Small intestine (tissue), 7 donors: Measurements from ENCODE around the gene ZNF91. TPM values are rescaled to one million over a fixed set of nuclear protein-coding genes. Genes with fewer than 3 reads are reported as not detected.
"Not testable (repeated sequence)": the region's sequence is repeated elsewhere in the genome, so short reads cannot be mapped to it uniquely, and the experiment has no call there.

ENCODE experiments used
- DNase-seq, 2 donors: peaks; one replicate each; pipeline versions ENCODE4 v3.0.0 to v3.0.0-alpha.2; 2013
- FAIRE-seq: peaks from 2 replicates; lab custom pipeline; 2012; peaks lifted over from hg19 to GRCh38; lab: Jason Lieb, UNC
- H3K27ac ChIP-seq, 3 donors: one replicate each; pipeline ENCODE4 v1.5.1; 2013; ENCODE audit warnings: low read length in 2 of 3, mild to moderate bottlenecking in 2 of 3, control low read depth in 1 of 3, inconsistent platforms in 1 of 3, low read depth in 1 of 3, moderate library complexity in 1 of 3
- H3K27me3 ChIP-seq, 3 donors: one replicate each; pipeline ENCODE4 v1.6.1; 2013; ENCODE audit warnings: low read length in 3 of 3, inconsistent platforms in 1 of 3; ENCODE audit not compliant: control insufficient read depth in 3 of 3, insufficient read depth in 3 of 3
- H3K36me3 ChIP-seq, 3 donors: one replicate each; pipeline ENCODE4 v1.6.1; 2013; ENCODE audit warnings: low read length in 3 of 3, inconsistent platforms in 1 of 3, low read depth in 1 of 3, mild to moderate bottlenecking in 1 of 3, moderate library complexity in 1 of 3; ENCODE audit not compliant: control insufficient read depth in 3 of 3, insufficient read depth in 2 of 3
- H3K4me1 ChIP-seq, 3 donors: one replicate each; pipeline ENCODE4 v1.6.1; 2013; ENCODE audit warnings: low read length in 2 of 3, inconsistent platforms in 1 of 3, low read depth in 1 of 3, mild to moderate bottlenecking in 1 of 3, moderate library complexity in 1 of 3; ENCODE audit not compliant: control insufficient read depth in 3 of 3, insufficient read depth in 2 of 3
- H3K4me3 ChIP-seq, 3 donors: one replicate each; pipeline ENCODE4 v1.5.1; 2013; ENCODE audit warnings: low read length in 3 of 3, control low read depth in 1 of 3, inconsistent platforms in 1 of 3, low read depth in 1 of 3, mild to moderate bottlenecking in 1 of 3, moderate library complexity in 1 of 3
- H3K9me3 ChIP-seq, 2 donors: one replicate each; pipeline ENCODE4 v1.6.1; 2013; ENCODE audit warnings: low read depth in 1 of 2, low read length in 1 of 2; ENCODE audit not compliant: control insufficient read depth in 2 of 2, insufficient read depth in 1 of 2
- WGBS, 3 donors: extraction: QIAGEN DNeasy Blood & Tissue Kit; methylation state at CpG; one replicate each; pipeline ENCODE4 v1.1.7; 2013; 5-methylcytosine and 5-hydroxymethylcytosine counted together
- polyA plus RNA-seq, 4 donors: library from polyadenylated mRNA; stranded (reverse) in 3 of 4; unstranded in 1 of 4; fragments of 200-250 nt in 3 of 4; fragments of 120-200 nt in 1 of 4; gene quantifications; one replicate each; pipeline versions ENCODE4 v1.2.1 to v1.2.3, GENCODE V29; 2013
- donor health status: healthy with polysubstance abuse.
- donor health status: control.
- donor health status: control.
- donor health status: Bipolar disorder and iron deficiency.
- donor health status: healthy.

Gene ZNF91
- polyA plus RNA-seq, 4 donors: 12.4 to 64.8 (median 16.1) TPM

DNA sequence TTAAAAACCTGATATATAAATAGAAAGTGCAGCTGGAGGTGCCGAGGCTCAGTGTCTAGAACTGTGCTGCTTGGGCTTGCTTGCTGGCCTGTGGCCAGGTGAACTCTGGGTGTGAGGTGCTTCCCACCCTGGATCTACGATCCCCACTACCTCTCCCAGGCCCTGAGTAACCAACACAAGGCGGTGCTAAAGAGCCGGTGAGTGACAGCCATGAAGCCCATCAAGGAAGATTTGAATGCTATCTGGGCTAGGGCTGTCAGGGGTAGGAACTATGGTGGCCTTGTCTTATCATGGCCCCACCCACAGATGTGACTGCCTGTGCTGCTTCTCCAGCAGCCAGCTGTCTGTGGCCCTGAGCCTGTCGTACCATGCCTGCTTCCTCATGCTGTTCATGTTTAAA lies 25.6 kb upstream of the ZNF91 start:
- Histone ChIP-seq H3K27me3 (no peaks in the 10 kb centered on the region), H3K4me1 (no peaks in the 10 kb centered on the region), H3K27ac (no peak overlapping the region), H3K36me3 (no peaks in the 10 kb centered on the region), H3K9me3 (no peaks in the 10 kb centered on the region), H3K4me3 (no peak overlapping the region)
- WGBS, 3 donors: 48 to 61% (median 57%) methylated on average over 5 of the region's 5 CpGs
- no peak for DNase-seq
- no peak for FAIRE-seq

DNA sequence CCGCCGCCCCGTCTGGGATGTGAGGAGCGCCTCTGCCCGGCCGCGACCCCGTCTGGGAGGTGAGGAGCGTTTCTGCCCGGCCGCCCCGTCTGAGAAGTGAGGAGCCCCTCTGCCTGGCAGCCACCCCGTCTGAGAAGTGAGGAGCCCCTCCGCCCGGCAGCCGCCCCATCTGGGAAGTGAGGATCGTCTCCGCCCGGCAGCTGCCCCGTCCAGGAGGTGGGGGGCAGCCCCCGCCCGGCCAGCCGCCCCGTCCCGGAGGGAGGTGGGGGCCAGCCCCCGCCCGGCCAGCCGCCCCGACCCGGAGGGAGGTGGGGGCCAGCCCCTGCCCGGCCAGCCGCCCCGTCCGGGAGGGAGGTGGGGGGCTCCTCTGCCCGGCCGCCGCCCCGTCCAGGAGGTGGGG lies 24.0 kb upstream of the ZNF91 start:
- H3K27ac ChIP-seq, H3K27me3 ChIP-seq, FAIRE-seq, H3K9me3 ChIP-seq, H3K4me1 ChIP-seq, H3K36me3 ChIP-seq, H3K4me3 ChIP-seq, DNase-seq: not testable (repeated sequence)
- 92 to 98% (median 94%) methylated on average over 13 to 38 of the region's 38 CpGs for WGBS, 3 donors

DNA sequence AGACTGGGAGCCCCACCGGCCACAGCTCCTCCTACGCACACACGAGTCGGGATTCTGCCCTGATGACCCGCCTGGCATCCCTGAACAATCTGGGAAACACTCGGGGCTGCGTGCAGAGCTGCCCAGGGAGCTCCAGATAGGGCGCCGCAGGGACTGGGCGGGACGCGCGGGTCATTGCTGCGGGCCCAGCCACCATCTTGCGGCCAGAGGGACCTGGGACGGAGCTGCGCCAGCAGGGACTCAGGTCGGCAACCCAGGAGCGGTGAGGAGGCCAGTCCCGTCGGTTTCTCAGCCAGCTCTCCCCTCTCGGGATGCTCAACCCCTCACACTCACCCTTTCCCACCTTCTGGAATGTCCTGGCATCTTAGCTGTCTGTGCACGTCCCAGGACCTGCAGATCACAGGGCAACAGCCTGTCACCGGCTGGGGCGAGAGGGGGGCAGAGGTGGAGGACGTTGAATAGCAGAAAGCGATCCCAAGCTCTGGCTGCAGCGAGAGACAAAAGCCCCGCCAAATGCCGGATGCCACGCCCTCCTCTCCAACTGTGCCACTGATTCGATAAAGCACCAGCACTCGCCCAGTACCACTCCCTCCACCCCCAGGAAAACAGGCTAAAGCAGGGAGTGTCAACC lies 20.4 kb upstream of the ZNF91 start:
- DNase-seq: peak; percentile 85 to 92
- Histone ChIP-seq H3K27me3 (no peaks in the 10 kb centered on the region), H3K4me3 (peak overlapping the region; percentile 21 to 53 (median 49)), H3K36me3 (no peaks in the 10 kb centered on the region), H3K4me1 (peaks cover 0 to 11% (median 2%) of the 10 kb centered on the region in 3 donors), H3K9me3 (no peaks in the 10 kb centered on the region), H3K27ac (peak overlapping the region; percentile 50 to 66 (median 63))
- FAIRE-seq: no peak
- WGBS, 3 donors: 0 to 1% (median 1%) methylated on average over 28 to 33 of the region's 33 CpGs

DNA sequence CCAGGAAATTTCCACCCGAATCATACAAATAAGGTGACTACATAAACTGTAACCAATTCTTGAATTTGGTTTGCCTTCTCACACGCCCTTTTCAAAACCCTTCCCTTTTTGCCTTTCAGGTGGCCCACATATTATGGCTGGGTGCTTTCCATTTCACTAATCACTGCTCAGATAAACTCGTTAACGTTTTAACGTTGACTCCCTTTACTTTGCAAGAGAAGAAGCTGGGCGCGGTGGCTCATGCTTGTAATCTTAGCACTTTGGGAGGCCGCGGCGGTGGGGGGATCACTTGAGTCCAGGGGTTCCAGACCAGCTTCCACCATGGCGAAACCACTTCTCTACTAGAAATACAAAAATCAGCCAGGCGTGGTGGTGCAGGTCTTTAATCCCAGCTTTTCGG lies 19.8 kb upstream of the ZNF91 start:
- FAIRE-seq (no peak), DNase-seq (peak; percentile 42 to 49)
- Histone ChIP-seq H3K27ac (peak overlapping the region; percentile 50 to 66 (median 63)), H3K36me3 (no peaks in the 10 kb centered on the region), H3K4me1 (peaks cover 0 to 18% (median 2%) of the 10 kb centered on the region in 3 donors), H3K9me3 (no peaks in the 10 kb centered on the region), H3K27me3 (no peaks in the 10 kb centered on the region), H3K4me3 (peak overlapping the region in 2 of 3 donors; percentile 49 to 53)
- WGBS, 3 donors: 3 to 15% (median 11%) methylated on average over 13 of the region's 13 CpGs

DNA sequence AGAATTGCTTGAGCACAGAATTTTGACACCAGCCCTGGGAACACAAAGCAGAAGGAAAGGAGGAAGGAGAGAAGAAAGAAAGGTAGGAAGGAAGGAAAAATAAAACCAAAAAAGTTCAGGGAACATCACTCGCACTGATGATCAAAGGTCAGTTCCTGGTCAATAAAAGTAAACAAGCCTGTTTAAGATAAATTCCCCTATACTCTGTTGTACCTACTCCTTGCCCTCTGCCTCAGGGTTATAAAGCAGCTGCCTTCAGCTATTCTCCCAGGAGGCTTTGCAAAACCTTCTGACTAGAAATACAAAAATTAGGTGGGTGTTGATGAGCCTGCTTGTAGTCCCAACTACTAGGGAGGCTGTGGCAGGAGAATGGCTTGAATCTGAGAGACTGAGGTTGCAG lies 14.9 kb upstream of the ZNF91 start:
- H3K27ac ChIP-seq: peak overlapping the region in 2 of 3 donors; percentile 66 to 76
- WGBS, 3 donors: 11 to 30% (median 27%) methylated on average over 1 of the region's 1 CpG
- FAIRE-seq: no peak
- peaks cover 7 to 52% (median 9%) of the 10 kb centered on the region in 3 donors for H3K4me1 ChIP-seq
- H3K4me3 ChIP-seq: no peak overlapping the region
- no peaks in the 10 kb centered on the region for H3K36me3 ChIP-seq
- DNase-seq: peak; percentile 82 to 92
- peaks cover 0 to 4% of the 10 kb centered on the region in 2 donors for H3K9me3 ChIP-seq
- no peaks in the 10 kb centered on the region for H3K27me3 ChIP-seq

DNA sequence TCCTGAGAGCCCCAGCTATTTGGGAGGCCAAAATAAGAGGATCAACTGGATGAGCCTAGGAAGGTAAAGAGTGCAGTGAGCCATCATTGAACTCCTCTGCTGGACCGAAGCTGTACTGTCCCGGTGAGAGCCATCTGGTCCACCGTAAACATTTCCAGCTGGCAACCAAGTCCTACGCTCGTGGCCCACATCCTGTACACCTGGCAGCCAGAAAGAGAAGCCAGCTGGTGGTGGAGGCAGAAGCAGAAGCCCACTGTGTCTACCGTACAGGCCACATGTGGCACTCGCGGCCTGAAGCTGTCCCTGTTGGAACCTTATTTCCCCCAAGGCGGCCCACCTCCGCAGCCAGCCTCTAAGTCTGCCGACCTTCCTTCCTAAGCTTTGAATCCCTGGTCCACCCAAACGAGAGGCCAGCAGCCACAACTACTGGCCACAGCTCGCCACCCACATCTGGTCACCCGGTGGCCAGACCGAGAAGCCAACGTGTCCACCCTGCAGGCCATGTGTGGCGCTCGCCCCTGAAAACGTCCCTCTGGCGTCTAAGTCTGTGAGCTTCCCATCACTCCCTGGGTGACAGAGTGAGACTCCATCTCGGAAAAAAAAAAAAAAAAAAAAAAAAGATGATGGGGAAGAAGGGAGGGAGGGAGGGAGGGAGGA lies 14.2 kb upstream of the ZNF91 start:
- Histone ChIP-seq H3K36me3 (no peaks in the 10 kb centered on the region), H3K27ac (peak overlapping the region; percentile 65 to 76 (median 66)), H3K27me3 (no peaks in the 10 kb centered on the region), H3K4me3 (no peak overlapping the region), H3K9me3 (peaks cover 0 to 4% of the 10 kb centered on the region in 2 donors), H3K4me1 (peaks cover 7 to 58% (median 9%) of the 10 kb centered on the region in 3 donors)
- WGBS, 3 donors: 51 to 79% (median 64%) methylated on average over 21 of the region's 21 CpGs
- DNase-seq: peak; percentile 37 to 54
- FAIRE-seq: no peak

DNA sequence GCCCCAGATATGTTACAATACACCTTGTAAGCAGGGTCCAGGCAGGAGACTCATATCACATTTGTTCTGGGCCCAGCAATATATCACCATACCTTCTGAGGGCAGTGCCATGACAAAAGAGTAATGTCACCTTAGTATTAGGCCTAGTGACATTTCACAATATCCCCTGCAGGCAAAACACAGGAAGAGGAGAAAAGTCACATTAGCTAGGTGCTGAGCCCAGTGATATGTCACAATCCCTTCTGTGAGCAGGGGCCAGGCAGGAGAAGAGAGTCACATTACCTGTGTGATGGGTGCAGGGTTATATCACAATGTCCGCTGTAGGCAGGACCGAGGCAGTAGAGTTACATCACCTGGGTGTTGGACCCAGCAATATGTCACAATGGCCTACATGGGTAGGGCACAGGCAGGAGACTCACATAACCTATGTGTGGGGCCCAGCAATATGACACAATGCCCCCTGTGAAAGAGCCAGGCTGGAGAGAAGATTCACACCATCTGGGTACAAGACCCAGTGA lies 12.4 kb upstream of the ZNF91 start:
- H3K36me3 ChIP-seq: no peaks in the 10 kb centered on the region
- H3K27me3 ChIP-seq: no peaks in the 10 kb centered on the region
- H3K27ac ChIP-seq: peak overlapping the region in 2 of 3 donors; percentile 14 to 72
- H3K9me3 ChIP-seq: peaks cover 0 to 4% of the 10 kb centered on the region in 2 donors
- WGBS, 3 donors: 97 to 100% (median 100%) methylated on average over 2 of the region's 2 CpGs
- peak in 1 of 2 donors; percentile 70 for DNase-seq
- FAIRE-seq: no peak
- no peak overlapping the region for H3K4me3 ChIP-seq
- H3K4me1 ChIP-seq: peaks cover 7 to 70% (median 14%) of the 10 kb centered on the region in 3 donors

DNA sequence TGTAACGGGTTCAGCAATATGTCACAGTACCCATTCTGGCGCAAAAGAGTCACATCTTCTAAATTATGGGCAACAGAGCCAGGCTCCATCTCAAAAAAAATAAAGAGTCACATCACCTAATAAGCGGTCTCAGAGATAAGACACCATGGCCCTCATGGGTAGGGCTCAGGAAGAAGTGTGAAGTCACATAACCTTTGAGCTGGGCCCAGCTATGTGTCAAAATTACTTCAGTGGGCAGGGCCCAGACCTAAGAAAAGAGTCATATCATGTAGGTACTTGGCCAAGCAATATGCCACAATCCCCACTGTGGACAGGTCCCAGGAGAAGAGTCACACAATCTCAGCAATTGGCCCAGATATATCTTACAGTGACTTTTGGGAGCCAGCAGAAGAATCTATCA lies 11.4 kb upstream of the ZNF91 start:
- Histone ChIP-seq H3K36me3 (no peaks in the 10 kb centered on the region), H3K27ac (peak overlapping the region; percentile 64 to 72 (median 71)), H3K27me3 (no peaks in the 10 kb centered on the region), H3K4me1 (peaks cover 7 to 74% (median 20%) of the 10 kb centered on the region in 3 donors), H3K9me3 (peaks cover 0 to 4% of the 10 kb centered on the region in 2 donors), H3K4me3 (no peak overlapping the region)
- DNase-seq: peak; percentile 65 to 85
- FAIRE-seq: no peak
- 72 to 82% (median 76%) methylated on average over 3 of the region's 3 CpGs for WGBS, 3 donors
